ENCODE measurements around the gene ZDHHC4.
"Not testable (repeated sequence)": the region's sequence is repeated elsewhere in the genome, so short reads cannot be mapped to it uniquely, and the experiment has no call there.

ZDHHC4 gene

DNA sequence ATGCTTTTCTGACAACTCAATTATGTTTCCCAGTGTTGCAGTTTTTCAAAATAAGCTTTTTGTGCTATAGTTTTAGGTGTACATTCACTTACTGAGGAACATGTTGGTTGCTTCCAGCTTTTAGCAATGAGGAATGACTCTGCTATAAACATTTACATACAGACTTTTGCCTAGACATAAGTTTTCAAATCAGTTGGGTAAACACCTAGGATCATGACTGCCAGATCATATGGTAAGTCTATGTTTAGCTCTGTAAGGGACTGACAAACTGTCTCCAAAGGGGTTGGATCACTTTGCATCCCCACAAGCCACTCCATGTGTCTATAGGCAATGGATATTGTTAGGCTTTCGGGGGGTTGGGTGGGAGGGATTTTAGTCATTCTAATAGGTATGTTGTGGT lies 15.1 kb upstream of the ZDHHC4 start:
- DNase-seq = no peak

DNA sequence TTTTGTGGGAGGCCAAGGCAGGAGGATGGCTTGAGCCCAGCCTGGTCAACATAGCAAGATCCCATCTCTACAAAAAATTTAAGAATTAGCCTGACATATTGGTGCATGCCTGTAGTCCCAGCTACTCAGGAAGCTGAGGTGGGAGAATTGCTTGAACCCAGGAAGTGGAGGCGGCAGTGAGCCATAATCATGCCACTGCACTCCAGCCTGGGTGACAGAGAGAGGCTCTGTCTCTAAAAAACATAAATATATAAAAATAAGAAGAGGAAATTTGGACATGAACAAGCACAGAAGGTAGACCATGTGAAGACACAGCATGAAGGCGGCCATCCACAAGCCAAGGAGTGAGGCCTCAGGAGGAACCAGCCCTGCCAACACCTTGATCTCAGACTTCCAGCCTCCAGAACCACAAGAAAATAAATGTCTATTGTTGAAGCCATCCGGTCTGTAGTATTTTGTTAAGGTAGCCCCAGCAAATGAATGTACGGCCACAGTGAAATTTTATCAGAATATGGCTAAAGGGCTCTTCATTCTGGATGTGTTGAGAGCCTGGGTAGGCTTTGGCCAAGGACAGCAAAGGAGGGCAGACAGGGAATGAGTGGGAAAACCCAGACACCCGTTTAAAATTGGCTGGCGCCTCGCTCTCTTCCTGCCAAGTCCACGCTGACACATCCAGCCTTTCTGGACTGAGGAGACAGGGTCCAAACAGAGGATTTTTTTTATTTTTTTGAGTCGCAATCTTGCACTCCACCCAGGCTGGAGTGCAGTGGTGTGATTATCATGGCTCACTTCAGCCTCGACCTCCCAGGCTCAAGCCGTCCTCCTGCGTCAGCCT lies 13.1 kb upstream of the ZDHHC4 start:
- no peak for DNase-seq

DNA sequence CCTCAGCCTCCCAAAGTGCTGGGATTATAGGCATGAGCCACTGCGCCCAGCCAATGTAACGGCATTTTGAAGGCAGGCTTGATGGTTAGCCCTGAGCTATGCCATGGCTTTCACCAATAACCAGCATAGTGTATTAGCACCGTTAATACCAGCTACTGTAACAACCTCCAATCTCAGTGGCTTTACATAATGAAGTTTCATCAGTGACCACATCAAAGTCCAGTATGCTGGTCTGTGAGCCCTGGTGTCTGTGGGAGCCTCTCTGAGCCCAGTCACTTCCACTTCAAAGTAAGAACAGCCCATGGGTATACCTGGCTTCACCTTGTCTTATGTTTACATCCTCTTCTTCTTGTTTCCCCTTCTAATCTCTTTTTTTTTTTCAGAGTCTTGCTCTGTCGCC lies 11.6 kb upstream of the ZDHHC4 start:
- no peak for DNase-seq

DNA sequence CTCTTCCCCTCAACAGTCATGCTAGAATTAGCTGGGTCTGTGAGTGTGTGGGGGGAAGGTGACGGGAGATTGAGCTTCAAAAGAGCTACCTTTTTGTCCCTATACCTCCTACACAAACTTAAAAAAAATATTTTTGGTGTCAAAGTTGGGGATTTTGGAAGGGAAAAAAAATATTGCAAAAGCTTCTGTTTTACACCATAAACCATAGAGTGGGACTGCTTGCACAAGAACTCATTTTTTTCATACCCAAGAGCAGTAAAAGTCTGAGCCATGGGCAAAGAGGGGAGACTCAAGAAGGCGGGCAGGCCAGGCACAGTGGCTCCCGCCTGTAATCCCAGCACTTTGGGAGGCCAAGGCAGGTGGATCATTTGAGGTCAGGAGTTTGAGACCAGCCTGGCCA lies 9.4 kb upstream of the ZDHHC4 start:
- no peak for DNase-seq

DNA sequence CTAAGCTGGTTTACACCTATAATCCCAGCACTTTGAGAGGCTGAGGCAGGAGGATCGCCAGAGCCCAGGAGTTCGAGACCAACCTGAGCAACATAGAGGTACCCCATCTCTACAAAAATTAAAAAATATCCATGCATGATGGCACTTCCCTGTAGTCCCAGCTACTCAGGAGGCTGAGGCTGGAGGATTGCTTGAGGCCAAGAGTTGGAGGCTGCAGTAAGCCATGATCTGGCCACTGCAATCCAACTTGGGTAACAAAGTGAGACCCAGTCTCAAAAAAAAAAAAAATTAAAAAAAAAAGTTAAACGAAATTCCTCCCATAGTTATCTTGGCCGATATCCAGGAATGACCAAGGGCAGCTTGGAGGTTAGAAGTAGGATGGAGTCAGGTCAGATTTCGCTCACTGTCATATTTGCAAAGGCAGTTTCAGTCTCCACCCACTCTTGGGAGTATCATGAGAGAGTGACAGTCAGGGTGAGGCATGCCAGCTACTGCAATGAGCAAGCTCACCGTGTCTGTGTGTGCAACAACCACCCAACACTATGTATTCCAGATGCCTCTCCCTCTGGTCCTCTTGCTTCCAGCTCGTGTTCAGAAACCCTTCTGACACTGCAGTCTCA lies 6.0 kb upstream of the ZDHHC4 start:
- no peak for DNase-seq

DNA sequence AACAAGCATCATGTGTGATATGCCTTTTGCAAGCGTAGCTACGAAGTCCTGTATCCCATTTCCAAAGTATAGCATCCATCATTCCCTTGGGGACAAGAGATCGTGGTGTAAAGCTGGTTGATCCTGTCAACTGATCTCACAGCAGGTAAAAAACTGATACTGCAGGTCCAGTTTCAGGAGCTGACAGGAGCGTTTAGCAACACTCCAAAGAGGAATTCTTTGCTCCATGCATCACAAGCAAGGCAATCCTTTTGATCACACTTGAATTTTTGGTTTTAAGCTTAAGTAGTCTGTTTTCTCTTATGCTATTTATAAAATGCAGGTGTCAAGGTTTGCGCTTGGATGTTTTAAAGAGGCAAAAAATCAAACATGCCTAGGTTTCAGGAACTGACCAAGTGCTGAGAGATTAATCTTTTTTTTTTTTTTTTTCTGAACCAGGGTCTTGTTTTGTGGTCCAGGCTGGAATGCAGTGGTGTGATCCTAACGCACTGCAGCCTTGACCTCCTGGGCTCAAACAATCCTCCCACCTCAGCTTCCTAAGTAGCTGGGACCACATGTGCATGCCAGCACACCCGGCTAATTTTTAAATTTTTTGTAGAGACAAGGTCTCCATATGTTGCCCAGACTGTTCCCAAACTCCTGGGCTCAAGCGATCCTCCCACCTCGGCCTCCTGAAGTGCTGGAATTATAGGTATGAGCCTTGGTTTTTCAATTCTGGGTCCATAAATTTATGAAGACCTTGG lies 1.8 kb upstream of the ZDHHC4 start:
- no peak for DNase-seq

DNA sequence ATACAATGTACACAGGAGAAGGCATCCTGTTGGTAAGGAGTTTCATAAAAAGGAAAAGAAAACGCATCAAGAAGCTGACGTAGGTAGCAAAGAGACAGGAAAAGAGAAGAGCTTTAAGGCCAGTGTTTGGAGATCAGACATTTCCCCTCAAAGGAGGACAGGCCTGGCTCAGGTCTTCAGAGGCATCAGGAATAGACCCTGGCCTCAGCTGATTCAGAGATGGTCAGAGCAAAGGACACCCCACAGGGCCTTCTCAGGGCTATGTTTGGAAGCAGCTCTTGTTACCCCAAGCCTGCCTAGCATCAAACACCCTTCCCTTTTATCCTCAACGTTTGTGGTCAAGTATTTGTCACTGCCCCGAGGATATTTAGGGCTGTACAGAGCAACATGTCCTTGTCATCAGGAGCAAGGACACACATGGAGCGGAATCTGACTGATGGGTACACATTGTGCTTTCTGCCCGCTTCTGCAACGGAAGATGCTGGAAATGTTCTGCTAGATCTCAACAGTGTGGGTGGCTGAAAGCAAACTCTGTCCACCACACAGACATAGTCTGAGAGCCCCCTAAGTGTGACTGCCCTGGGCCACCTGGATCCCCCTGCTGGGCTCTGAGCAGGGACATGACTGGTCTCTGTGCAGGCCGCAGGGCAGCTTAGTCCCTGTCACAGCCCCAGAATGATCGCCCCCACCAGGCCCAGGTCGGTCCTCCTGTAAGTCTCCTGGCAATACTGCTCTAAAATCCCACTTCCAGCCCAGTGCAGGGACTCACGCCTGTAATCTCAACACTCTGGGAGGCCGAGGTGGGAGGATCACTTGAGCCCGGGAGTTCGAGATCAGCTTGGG lies 1.0 kb upstream of the ZDHHC4 start:
- no peak for DNase-seq

DNA sequence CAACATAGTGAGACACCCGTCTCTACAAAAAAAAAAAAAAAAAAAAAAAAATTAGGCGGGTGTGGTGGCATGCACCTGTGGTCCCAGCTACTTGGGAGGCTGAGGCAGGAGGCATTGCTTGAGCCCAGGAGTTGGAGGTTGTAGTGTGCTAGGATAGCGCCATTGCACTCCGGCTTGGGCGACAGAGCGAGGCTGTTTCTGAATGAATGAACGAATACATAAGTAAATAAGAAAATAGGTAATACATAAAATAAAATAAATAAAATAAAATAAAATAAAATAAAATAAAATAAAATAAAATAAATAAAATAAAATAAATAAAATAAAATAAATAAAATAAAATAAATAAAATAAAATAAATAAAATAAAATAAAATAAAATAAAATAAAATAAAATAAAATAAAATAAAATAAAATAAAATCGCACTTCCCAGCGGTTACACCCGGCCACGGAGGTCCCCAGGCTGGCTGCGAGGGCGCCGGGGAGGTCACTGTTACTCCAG lies 336 bp upstream of the ZDHHC4 start:
- DNase-seq = not testable (repeated sequence)

DNA sequence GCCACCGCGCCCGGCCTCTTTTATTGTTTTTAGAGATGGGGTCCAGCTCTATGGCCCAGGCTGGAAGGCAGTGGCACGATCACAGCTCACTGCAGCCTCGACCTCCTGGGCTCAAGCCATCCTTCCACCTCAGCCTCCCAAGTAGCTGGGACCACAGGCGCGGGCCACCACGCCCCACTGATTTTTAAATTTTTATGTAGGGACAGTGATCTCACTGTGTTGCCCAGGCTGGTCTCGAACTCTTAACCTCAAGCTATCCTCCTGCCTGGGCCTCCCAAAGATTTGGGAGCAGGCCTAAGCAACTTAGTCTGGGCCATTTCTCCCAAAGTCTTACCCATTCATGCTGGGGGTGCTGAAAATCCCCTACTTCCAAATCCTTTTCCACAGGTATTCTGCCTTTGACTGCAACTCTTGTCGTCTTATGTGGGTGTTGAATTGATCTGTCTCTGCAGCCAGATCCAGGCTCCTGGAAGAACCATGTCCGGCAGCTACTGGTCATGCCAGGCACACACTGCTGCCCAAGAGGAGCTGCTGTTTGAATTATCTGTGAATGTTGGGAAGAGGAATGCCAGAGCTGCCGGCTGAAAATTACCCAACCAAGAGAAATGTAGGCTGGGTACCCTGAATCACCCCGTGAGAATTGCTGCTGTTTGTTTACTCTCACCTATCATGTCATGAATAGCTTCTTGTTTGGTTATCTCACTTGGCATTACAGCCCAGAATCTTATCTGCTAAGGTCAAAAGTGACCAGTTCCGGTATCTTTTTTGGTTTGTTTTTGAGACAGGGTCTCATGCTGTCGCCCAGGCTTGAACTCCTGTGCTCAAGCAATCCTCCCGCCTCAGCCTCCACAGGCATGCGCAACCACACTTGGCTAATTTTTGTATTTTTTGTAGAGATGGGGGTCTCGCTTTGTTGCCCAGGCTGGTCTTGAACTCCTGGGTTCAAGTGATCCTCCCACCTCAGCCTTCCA lies 1.1 kb downstream of the ZDHHC4 start:
- DNase-seq = no peak

DNA sequence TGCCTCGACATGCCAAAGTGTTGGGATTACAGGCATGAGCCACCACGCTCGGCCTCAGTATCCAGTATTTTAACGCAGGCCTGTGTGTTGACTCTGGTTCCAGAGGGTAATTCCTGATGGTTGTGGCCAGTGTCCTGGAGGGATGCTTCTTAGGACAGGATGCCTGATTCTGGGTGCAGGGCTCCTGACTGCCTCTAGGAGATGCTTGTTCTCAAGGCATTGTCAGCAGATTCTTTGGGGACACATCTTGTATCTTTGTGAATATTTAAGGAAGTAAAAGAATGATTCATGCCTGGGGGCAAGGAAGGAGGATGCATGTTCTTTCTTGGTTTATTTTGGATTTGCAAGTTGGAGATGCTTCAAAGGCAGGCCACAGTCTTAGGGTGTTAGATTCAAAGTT lies 2.2 kb downstream of the ZDHHC4 start:
- DNase-seq = no peak

DNA sequence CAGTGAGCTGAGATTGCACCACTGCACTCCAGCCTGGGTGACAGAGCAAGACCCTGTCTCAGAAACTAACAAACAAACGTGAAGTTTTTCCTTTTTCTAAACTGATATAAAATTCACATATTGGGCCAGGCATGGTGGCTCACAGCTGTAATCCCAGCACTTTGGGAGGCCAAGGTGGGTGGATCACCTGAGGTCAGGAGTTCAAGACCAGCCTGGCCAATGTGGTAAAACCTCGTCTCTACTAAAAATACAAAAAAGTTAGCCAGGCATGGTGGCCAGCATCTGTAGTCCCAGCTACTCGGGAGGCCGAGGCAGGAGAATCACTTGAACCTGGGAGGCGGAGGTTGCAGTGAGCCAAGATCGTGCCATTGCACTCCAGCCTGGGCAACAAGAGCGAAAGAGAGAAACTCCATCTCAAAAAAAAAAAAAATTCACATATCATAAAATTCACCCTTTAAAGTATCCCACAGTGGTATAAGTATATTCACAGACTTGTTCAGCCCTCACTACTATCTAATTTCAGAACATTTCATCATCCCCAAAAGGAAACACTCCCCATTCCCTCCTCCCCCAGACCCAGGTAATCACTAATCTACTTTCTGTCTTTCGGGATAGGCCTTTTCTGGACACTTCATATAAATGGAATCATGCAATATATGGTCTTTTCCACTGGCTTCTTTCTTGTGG lies 8.6 kb downstream of the ZDHHC4 start:
- not testable (repeated sequence) for DNase-seq

DNA sequence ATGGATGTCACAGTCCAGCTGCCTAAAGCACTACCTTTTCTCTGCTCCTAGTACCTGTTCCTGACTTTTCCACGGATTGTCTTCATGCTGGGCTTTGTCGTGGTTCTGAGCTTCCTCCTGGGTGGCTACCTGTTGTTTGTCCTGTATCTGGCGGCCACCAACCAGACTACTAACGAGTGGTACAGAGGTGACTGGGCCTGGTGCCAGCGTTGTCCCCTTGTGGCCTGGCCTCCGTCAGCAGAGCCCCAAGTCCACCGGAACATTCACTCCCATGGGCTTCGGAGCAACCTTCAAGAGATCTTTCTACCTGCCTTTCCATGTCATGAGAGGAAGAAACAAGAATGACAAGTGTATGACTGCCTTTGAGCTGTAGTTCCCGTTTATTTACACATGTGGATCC lies 11.3 kb downstream of the ZDHHC4 start:
- no peak for DNase-seq

DNA sequence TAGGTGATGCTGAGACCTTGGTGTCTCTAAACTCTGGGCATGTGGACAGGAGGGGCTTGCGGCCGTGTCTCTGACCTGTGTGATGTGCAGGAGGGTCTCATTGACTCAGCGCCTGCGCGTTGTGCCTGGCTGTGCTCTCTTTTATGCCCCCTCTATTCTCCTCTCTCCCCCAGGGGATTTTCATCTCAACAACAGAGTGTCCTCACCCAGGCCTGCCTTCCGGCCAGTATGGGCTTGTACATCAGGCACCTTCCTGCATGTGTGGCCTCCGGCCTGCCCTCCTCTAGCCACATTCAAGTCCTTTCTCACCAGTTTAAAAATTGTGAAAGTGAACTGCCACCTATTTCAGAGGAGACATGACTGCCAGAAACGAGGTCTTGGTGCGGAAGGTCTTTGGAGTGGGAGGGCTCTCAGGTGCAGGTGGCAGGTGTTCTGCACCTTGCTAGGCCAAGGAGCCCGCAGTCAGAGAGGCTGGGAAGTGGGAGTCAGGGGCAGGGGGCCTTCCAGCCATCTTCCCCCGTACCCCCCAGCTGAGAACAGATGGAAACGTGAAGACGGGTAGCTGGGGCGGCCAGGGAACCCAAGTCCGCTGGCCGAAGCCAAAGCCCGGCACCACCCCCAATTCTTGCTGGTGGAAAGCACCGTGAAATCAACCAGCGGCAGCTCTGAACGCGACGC lies 12.0 kb downstream of the ZDHHC4 start:
- no peak for DNase-seq

DNA sequence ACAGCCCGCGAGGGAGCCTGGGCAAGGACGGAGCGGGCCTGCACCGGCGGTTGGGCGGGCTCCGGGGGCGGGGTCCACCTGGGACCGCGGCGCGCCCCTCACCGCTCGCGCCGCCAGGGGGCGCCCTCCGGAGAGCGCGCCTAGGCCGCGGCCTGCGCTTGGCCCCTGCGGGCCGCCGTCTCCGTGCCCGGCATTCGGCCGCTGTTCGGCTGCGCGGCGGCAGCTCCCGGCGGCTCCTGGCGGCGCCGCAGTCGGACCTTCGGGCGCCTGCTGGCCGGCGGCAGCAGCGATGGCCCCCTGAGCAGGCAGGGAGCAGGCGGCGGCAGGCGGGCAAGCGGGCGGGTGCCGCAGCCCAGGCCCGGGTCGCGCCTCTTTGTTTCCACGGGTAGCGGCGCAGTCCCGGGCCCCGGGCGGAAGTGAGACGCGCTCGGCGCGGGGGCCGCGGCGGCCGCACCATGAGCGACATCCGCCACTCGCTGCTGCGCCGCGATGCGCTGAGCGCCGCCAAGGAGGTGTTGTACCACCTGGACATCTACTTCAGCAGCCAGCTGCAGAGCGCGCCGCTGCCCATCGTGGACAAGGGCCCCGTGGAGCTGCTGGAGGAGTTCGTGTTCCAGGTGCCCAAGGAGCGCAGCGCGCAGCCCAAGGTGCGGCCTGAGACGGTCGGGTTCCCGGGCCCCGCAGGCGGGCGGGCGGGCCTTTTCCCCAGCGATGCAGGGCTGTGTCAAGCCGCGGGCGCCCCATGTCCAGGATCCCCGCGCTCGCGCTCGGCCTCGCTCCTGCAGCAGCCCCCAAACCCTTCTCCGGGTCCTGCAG lies 12.8 kb downstream of the ZDHHC4 start, which contains the start of gene INTS15:
Gene INTS15, plus strand, starts transcription at position 193 of the 816 bp plus-strand sequence. Its CDS starts 263 bp downstream, at position 456.
- DNase-seq = peak; percentile 67

DNA sequence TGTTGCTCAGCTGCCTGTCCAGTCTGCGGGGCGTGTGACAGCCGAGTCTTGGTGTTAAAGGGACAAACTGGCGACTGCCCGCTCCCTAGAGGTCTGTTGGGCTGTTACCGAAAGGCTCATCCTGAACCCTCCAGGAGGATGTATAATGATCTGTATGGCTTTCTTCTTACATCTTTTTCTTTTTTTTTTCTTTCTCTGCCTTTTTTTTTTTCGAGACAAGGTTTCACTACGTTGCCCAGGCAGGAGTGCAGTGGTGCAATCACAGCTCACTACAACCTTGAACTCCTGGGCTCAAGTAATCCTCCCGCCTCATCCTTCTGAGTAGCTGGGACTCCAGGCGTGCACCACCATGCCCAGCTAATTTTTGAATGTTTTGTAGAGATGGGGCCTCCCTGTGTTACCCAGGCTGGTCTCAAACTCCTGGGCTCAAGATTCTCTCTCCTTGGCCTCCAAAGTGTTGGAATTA lies 13.4 kb downstream of the ZDHHC4 start:
- DNase-seq = no peak

DNA sequence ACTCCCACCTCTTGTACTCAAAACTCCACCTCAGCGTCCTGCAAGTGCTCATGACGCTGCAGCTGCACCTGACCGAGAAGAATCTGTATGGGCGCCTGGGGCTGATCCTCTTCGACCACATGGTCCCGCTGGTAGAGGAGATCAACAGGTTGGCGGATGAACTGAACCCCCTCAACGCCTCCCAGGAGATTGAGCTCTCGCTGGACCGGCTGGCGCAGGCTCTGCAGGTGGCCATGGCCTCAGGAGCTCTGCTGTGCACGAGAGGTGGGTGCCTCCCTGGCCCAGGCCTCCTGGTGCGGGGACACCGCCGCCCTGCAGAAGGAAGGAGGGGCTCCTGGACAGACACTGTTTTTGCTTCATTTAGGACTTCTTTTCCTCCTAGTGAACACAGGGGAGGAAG lies 22.8 kb downstream of the ZDHHC4 start:
- DNase-seq = no peak

DNA sequence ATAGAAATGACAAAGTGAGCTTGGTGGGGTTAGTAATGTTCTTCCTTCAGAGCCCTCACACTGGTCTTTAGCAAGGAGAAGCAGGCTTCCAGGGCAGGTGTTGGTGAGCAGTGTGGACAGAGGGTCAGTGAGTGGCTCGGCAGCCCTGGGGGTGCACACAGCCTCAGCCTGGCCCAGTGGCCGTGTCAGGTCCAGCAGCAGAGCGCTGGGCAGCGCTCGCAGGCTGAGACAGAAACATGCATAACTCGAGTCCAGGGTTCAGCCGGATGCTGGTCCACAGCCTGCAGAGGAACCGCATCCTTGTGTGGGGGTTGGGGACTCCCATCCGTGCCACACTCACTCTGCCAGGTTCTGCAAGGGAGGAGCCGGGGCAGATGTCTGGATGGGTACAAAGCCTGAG lies 27.2 kb downstream of the ZDHHC4 start:
- DNase-seq = no peak

DNA sequence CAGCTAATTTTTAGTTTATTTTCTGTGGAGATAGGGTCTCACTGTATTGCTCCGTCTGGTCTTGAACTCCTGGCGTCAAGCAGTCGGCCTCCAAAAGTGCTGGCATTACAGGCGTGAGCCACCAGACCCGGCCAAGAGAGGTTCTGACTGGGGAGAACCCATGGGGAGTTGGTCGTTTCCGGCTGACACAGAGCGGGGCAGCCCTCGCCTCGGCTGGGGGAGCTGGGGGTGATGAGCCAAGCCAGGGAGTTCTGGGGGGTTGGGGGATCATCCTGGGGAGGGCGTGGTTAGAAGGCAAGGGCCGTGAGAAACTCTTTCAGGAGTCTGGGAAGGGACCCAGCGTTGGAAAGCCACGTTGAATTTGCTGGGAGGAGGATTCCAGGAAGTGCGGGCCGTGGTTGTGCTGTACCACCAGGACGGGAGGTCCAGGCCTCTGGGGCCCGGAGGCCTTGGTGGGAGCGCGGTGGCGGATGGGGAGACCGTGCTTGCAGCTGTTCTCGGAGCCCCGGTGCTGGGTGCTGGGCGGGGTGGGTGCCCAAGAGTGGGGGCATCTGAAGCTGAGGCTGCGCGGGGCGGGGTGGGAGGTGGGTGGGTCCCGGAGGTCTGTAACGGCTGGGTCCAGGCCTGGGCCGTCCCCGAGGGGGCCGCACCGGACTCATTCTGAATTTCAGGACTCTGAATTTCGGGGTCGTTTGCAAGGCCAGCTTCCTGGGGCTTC lies 29.8 kb downstream of the ZDHHC4 start:
- no peak for DNase-seq

Measured in effector CD8-positive, alpha-beta T cell (primary cell).